GM18907 (cell line): Measurements from ENCODE around the gene TMEM202.
"Not testable (repeated sequence)": the region's sequence is repeated elsewhere in the genome, so short reads cannot be mapped to it uniquely, and the experiment has no call there.

Experiments used
- ATAC-seq: cut with Tn5 transposase; IDR thresholded peaks from one replicate; pipeline ENCODE4 v1.9.1; 2021; ENCODE audit warnings: mild to moderate bottlenecking, moderate library complexity; ENCODE audit not compliant: unreplicated experiment

Gene TMEM202

GRCh38 chr15:72402726-72403125 lies 4.6 kb downstream of the TMEM202 start:
- no peak for ATAC-seq

- ATAC-seq, result no peak
These were observed 6.3 kb downstream of the TMEM202 start for GRCh38 chr15:72404356-72404755.

- no peak for ATAC-seq
These were observed 6.7 kb downstream of the TMEM202 start for GRCh38 chr15:72404841-72405240.

GRCh38 chr15:72406936-72407335 lies 8.8 kb downstream of the TMEM202 start:
- ATAC-seq, result no peak

DNA sequence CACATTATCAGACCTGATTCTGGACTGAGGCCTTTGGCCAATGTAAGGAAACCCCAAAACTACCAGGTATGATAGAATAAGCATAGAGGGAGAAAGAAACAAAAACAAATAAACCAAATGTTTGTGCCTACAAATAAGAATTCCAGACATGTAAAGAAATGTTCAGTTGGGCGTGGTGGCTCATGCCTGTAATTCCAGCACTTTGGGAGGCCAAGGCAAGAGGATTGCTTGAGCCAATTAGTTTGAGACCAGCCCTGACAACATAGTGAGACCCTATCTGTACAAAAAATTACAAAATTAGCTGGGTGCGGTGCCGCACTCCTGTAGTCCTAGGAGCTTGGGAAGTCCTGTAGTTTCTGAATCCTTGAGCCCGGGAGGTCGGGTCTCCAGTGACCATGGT lies 13.0 kb downstream of the TMEM202 start:
- no peak for ATAC-seq

GRCh38 chr15:72411544-72411943 lies 13.4 kb downstream of the TMEM202 start:
- ATAC-seq, result no peak

DNA sequence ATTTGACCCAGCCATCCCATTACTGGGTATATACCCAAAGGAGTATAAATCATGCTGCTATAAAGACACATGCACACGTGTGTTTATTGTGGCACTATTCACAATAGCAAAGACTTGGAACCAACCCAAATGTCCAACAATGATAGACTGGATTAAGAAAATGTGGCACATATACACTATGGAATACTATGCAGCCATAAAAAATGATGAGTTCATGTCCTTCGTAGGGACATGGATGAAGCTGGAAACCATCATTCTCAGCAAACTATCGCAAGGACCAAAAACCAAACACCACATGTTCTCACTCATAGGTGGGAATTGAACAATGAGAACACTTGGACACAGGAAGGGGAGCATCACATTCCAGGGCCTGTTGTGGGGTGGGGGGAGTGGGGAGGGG lies 15.2 kb downstream of the TMEM202 start:
- not testable (repeated sequence) for ATAC-seq

GRCh38 chr15:72415304-72415703 lies 17.2 kb downstream of the TMEM202 start:
- ATAC-seq, result no peak

- not testable (repeated sequence) for ATAC-seq
These were observed 21.7 kb downstream of the TMEM202 start for GRCh38 chr15:72419768-72420167.

DNA sequence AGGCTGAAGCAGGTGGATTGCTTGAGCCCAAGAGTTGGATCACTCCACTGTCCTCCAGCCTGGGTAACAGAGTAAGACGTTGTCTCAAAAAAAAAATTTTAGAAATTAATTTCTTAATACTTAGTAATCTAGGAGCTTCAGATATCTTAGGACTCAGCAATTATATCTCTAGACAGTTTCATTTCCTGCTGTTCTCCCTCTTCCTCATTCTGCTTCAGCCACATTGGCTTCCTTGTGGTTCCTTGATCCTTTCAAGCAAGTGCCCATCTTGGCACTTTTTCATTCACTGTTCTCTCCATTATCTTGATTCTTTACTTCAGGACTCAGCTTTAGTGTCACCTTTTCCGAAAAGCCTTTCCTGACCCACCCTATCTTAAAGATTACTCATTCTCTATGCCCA lies 22.5 kb downstream of the TMEM202 start:
- no peak for ATAC-seq

GRCh38 chr15:72421484-72421883 lies 23.4 kb downstream of the TMEM202 start:
- no peak for ATAC-seq

DNA sequence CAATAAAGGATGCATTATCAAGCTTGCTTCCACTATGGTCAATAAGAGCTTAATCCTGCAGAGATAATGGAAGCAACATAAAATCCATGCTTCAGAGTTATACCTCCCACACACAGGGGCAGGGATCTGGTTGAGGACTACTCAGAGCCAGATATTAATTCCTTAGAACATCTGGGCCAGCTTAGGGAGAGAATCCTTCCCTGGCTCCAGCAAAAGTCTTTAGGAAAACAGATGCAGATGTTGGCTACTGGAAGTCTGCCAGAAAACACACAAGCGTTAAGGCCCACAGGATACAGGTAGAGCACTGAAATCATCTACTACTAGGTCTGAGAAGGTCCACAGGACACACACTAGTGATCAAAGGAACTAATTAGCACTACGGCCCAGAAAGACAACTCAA lies 25.2 kb downstream of the TMEM202 start:
- ATAC-seq, result no peak

- ATAC-seq, result no peak
These were observed 28.6 kb downstream of the TMEM202 start for GRCh38 chr15:72426753-72427152.

GRCh38 chr15:72437650-72438316 lies 39.7 kb downstream of the TMEM202 start:
- ATAC-seq, result no peak

DNA sequence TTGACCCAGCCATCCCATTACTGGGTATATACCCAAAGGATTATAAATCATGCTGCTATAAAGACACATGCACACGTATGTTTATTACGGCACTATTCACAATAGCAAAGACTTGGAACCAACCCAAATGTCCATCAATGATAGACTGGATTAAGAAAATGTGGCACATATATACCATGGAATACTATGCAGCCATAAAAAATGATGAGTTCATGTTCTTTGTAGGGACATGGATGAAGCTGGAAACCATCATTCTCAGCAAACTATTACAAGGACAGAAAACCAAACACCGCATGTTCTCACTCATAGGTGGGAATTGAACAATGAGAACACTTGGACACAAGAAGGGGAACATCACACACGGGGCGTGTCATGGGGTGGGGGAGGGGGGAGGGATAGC lies 44.7 kb downstream of the TMEM202 start:
- not testable (repeated sequence) for ATAC-seq

DNA sequence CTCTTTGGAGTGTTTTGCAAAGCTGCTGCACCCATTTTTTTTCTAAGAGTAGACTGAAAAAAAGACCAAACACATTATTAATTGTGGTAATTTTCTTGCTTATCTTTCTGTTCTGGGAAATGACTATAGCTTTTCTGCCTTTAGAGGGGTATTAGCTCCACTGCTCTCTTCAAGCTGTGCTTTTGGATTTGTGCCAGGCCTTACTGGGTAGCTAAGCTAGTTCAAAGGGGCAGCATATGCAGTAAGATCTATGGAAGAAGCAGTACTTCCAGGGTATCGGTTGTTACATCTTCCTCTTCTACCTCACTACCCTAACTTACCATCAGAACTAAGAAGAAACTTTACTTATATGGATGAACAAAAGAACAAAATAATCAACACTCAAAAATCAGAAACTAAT lies 47.3 kb downstream of the TMEM202 start:
- ATAC-seq, result no peak

GRCh38 chr15:72450805-72451204 lies 52.7 kb downstream of the TMEM202 start:
- ATAC-seq, result no peak

GRCh38 chr15:72451224-72451623 lies 53.1 kb downstream of the TMEM202 start:
- ATAC-seq, result no peak

DNA sequence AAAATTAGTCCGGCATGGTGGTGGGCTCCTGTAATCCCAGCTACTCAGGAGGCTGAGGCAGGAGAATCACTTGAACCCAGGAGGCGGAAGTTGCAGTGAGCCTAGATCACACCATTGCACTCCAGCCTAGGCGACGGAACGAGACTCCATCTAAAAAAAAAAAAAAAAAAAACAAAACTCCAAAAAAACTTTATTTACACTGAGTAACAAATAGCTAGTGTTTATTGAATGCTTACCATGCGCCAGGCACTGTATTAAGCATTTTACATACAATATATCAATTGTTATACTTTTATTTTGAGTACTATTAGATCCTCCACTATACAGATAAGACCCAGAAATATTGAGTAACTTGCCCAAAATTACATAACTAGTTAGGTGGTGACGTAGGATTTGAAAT lies 58.6 kb downstream of the TMEM202 start:
- ATAC-seq, result no peak
